Ishikawa (cell line): Measurements from ENCODE around the gene TBATA.

Source experiments
- EGR1 ChIP-seq: IDR thresholded peaks from 2 replicates; pipeline ENCODE4 v1.6.1; 2012
- EP300 ChIP-seq: IDR thresholded peaks from 2 replicates; pipeline ENCODE4 v1.6.1; 2012; ENCODE audit warnings: borderline replicate concordance
- FOXM1 ChIP-seq: IDR thresholded peaks from 2 replicates; pipeline ENCODE4 v1.6.1; 2012; ENCODE audit warnings: low read depth, borderline replicate concordance
- NFIC ChIP-seq: IDR thresholded peaks from 2 replicates; pipeline ENCODE4 v1.6.1; 2012
- RAD21 ChIP-seq: IDR thresholded peaks from 2 replicates; pipeline ENCODE4 v1.6.1; 2012; ENCODE audit warnings: low read depth
- TAF1 ChIP-seq: IDR thresholded peaks from 2 replicates; pipeline ENCODE4 v1.6.1; 2012; ENCODE audit warnings: low read depth, mild to moderate bottlenecking
- TCF12 ChIP-seq: IDR thresholded peaks from 2 replicates; pipeline ENCODE4 v1.6.1; 2012; ENCODE audit warnings: low read depth
- TEAD4 ChIP-seq: IDR thresholded peaks from 2 replicates; pipeline ENCODE4 v1.6.1; 2012
- YY1 ChIP-seq: IDR thresholded peaks from 2 replicates; pipeline ENCODE4 v1.6.1; 2012; ENCODE audit warnings: low read depth
- ZBTB7A ChIP-seq: IDR thresholded peaks from 2 replicates; pipeline ENCODE4 v1.6.1; 2012; ENCODE audit warnings: low read depth
- TF ChIP-seq, protein P1 (sequence below): IDR thresholded peaks from 2 replicates; pipeline ENCODE4 v1.6.1; 2012; ENCODE audit warnings: low read depth, mild to moderate bottlenecking
- TF ChIP-seq, protein P2 (sequence below): IDR thresholded peaks from 2 replicates; pipeline ENCODE4 v1.6.1; 2012
- TF ChIP-seq, protein P3 (sequence below): IDR thresholded peaks from 2 replicates; pipeline ENCODE4 v1.6.1; 2012

DNA sequence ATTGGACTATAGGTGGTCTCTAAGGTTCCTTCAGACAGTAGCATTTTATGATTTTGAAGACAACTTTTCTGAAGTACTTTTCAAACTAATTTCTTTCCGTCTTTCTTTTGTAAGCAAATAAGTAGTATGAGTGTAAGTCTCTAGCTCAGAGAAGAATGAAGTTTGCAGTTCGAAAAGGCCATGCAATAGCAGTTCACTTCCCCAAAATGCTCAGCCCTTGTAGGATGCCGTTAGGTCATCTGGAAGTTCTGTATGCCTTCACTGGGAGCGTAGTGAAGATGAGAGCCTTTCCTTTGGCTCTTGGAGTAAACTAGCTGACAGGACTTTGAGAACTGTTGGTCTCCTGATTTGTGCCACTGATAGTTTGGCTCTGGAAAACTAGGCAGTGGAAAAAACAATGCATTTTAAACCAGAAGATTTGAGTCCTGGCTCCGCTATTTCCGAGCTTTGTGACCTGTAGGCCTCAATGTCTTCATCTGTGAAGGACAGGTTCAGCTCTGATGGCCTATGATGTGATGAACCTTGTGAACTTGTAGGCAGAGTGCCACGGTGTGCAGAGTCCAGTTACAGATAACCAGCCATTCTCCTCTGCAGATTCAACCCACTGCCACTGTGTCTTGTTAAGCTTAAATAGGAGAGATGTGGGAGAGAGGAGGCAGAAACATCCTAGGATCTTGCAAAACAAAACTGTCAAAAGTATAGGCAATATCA lies 49.4 kb upstream of the TBATA start:
- TF ChIP-seq TEAD4, result no peak
- no peak for TF ChIP-seq EP300
- no peak for TF ChIP-seq TAF1
- no peak for TF ChIP-seq YY1
- TF ChIP-seq, protein P1, sequence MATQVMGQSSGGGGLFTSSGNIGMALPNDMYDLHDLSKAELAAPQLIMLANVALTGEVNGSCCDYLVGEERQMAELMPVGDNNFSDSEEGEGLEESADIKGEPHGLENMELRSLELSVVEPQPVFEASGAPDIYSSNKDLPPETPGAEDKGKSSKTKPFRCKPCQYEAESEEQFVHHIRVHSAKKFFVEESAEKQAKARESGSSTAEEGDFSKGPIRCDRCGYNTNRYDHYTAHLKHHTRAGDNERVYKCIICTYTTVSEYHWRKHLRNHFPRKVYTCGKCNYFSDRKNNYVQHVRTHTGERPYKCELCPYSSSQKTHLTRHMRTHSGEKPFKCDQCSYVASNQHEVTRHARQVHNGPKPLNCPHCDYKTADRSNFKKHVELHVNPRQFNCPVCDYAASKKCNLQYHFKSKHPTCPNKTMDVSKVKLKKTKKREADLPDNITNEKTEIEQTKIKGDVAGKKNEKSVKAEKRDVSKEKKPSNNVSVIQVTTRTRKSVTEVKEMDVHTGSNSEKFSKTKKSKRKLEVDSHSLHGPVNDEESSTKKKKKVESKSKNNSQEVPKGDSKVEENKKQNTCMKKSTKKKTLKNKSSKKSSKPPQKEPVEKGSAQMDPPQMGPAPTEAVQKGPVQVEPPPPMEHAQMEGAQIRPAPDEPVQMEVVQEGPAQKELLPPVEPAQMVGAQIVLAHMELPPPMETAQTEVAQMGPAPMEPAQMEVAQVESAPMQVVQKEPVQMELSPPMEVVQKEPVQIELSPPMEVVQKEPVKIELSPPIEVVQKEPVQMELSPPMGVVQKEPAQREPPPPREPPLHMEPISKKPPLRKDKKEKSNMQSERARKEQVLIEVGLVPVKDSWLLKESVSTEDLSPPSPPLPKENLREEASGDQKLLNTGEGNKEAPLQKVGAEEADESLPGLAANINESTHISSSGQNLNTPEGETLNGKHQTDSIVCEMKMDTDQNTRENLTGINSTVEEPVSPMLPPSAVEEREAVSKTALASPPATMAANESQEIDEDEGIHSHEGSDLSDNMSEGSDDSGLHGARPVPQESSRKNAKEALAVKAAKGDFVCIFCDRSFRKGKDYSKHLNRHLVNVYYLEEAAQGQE, result no peak
- no peak for TF ChIP-seq RAD21
- no peak for TF ChIP-seq ZBTB7A
- TF ChIP-seq NFIC, result no peak
- TF ChIP-seq, protein P2, sequence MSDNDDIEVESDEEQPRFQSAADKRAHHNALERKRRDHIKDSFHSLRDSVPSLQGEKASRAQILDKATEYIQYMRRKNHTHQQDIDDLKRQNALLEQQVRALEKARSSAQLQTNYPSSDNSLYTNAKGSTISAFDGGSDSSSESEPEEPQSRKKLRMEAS, result no peak
- no peak for TF ChIP-seq TCF12
- TF ChIP-seq EGR1, result no peak
- TF ChIP-seq FOXM1, result no peak
- TF ChIP-seq, protein P3, sequence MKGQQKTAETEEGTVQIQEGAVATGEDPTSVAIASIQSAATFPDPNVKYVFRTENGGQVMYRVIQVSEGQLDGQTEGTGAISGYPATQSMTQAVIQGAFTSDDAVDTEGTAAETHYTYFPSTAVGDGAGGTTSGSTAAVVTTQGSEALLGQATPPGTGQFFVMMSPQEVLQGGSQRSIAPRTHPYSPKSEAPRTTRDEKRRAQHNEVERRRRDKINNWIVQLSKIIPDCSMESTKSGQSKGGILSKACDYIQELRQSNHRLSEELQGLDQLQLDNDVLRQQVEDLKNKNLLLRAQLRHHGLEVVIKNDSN, result no peak
